Activated effector memory CD4-positive, alpha-beta T cell treated with Interleukin-2 at 50 U/mL for 16 hours (primary cell): ENCODE data around the gene SMIM30.

Source experiments
- DNase-seq: peaks from one replicate; pipeline ENCODE4 v3.0.0-alpha.2; 2020

SMIM30 gene

GRCh38 chr7:113099284-113099919, 19.0 kb downstream of the SMIM30 start:
- DNase-seq, result no peak

GRCh38 chr7:113094517-113095249, 23.7 kb downstream of the SMIM30 start:
- no peak for DNase-seq

- DNase-seq, result no peak
Observed at GRCh38 chr7:113093561-113093960, 24.8 kb downstream of the SMIM30 start.

GRCh38 chr7:113092762-113093161, 25.6 kb downstream of the SMIM30 start:
- no peak for DNase-seq

GRCh38 chr7:113087071-113087998, 31.0 kb downstream of the SMIM30 start:
- DNase-seq, result no peak

GRCh38 chr7:113086431-113086888, 31.9 kb downstream of the SMIM30 start, which contains the start of gene GPR85:
TSS of gene GPR85 (minus strand) at chr7:113086827. CDS start at chr7:113084721, 2,106 bp downstream.
- DNase-seq, result no peak

- no peak for DNase-seq
Observed at GRCh38 chr7:113085781-113086390, 32.5 kb downstream of the SMIM30 start.

GRCh38 chr7:113084496-113085172, 33.7 kb downstream of the SMIM30 start:
- no peak for DNase-seq

- no peak for DNase-seq
Observed at GRCh38 chr7:113083816-113084495, 34.4 kb downstream of the SMIM30 start.

- no peak for DNase-seq
Observed at GRCh38 chr7:113083132-113083815, 35.1 kb downstream of the SMIM30 start.

- no peak for DNase-seq
Observed at GRCh38 chr7:113078331-113078730, 40.0 kb downstream of the SMIM30 start.

GRCh38 chr7:113076703-113077102, 41.7 kb downstream of the SMIM30 start:
- no peak for DNase-seq

GRCh38 chr7:113071465-113071864, 46.9 kb downstream of the SMIM30 start:
- DNase-seq, result no peak
